H54 (cell line): ENCODE measurements around the gene JAM2.

Experiments used
- DNase-seq: peaks from one replicate; pipeline ENCODE4 v3.0.0; 2011; ENCODE audit warnings: low spot score, mixed read lengths; ENCODE audit not compliant: insufficient read length
- FAIRE-seq: peaks from 3 replicates; lab custom pipeline; 2011; peaks lifted over from hg19 to GRCh38; lab: Jason Lieb, UNC
- POLR2A ChIP-seq: IDR thresholded peaks from 2 replicates; pipeline ENCODE4 v1.6.1; 2011; ENCODE audit warnings: low read depth, mild to moderate bottlenecking, low read length

Gene JAM2

GRCh38 chr21:25756190-25756932, 117.3 kb downstream of the JAM2 start:
- TF ChIP-seq POLR2A, result no peak
- no peak for DNase-seq
- FAIRE-seq, result no peak

- no peak for DNase-seq
- FAIRE-seq, result no peak
- no peak for TF ChIP-seq POLR2A
Measured at GRCh38 chr21:25757531-25757930, 118.5 kb downstream of the JAM2 start.

DNA sequence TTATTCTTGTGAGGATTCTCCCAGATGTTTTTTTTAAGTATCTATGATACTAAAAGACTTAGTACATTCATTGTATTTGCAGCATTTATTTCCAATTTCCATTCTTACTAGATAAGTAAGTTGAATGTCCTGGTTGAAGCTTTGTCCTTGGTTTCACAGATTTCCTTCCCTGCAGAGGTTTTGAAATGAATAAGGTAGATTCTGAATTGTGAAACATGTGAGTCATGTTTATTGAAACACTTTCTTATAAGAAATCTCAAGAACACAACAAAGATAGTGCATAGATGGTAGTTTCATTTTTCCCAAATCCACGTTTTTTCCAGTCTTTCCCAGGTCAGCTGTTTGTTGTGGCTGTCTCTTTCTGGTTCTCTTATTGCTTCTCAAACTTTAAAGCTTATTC, 120.5 kb downstream of the JAM2 start:
- DNase-seq, result no peak
- no peak for FAIRE-seq
- TF ChIP-seq POLR2A, result no peak

DNA sequence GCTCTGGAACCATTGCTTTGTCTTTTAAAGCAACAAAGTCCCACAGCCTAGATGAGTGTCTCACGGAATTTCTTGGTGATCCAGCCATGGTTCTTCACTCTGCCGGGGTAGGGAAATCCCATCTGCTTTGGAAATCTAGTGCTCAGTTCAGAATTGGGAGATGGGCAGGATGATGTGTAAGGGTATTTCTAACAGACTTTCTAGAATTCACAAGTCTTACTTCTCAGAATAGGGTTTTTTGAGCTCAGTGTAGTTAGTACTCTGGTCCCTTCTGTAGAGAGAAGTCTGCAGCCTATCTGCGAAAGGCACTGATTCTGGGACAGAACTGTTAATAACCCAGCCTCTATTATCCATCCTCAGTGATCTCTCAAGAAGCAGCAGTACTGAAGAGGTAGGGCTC, 121.0 kb downstream of the JAM2 start:
- FAIRE-seq (no peak), DNase-seq (no peak)
- no peak for TF ChIP-seq POLR2A

- no peak for DNase-seq
- no peak for TF ChIP-seq POLR2A
- no peak for FAIRE-seq
Measured at GRCh38 chr21:25760677-25761076, 121.6 kb downstream of the JAM2 start.

DNA sequence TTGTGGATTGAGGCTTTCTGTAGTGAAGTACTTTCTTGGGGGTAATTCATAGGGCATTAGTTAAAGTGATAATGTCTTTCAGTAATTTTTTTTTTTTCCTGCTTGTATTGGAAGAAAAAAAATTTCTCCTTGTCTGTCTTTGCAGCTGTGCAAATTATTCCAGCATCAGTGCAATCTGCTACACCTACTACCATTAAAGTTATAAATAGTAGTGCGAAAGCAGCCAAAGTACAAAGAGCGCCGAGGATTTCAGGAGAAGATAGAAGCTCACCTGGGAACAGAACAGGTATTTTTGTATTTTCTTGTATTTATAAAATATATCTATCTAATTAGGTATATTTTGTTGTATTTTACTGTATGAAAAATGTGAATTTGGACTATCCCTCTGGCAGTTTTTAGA, 125.0 kb downstream of the JAM2 start:
- FAIRE-seq (no peak), DNase-seq (no peak)
- TF ChIP-seq POLR2A, result no peak
